ENCODE measurements around the gene IQCE.

Gene IQCE

GRCh38 chr7:2569421-2569820 is 10.6 kb downstream of the IQCE start:
- ATAC-seq, result no peak
- no peak for TF ChIP-seq ZNF8 (CRISPR knock-in tag; IDR thresholded peaks at IDR 0.05)
- TF ChIP-seq RARB (CRISPR knock-in tag; IDR thresholded peaks at IDR 0.05), result no peak
- no peak for TF ChIP-seq ZNF565 (CRISPR knock-in tag; conservative IDR thresholded peaks at IDR 0.05; ENCODE audit: low read depth)
- no peak for TF ChIP-seq OSR1 (CRISPR knock-in tag; IDR thresholded peaks at IDR 0.05)
- TF ChIP-seq TOX (CRISPR knock-in tag; IDR thresholded peaks at IDR 0.05; ENCODE audit: borderline replicate concordance), result no peak
- no peak for TF ChIP-seq PATZ1 (CRISPR knock-in tag; IDR thresholded peaks at IDR 0.05; ENCODE audit: borderline replicate concordance)
- no peak for TF ChIP-seq ZNF70 (CRISPR knock-in tag; IDR thresholded peaks at IDR 0.05)
- no peak for TF ChIP-seq CSDC2 (CRISPR knock-in tag; IDR thresholded peaks at IDR 0.05)
- TF ChIP-seq GLIS3 (CRISPR knock-in tag; IDR thresholded peaks at IDR 0.05), result no peak
- TF ChIP-seq BACH2 (CRISPR knock-in tag; IDR thresholded peaks at IDR 0.05; ENCODE audit: borderline replicate concordance), result no peak
- no peak for TF ChIP-seq CREB5 (CRISPR knock-in tag; IDR thresholded peaks at IDR 0.05; ENCODE audit: low read depth)
- TF ChIP-seq ESRRG (CRISPR knock-in tag; IDR thresholded peaks at IDR 0.05), result no peak

- TF ChIP-seq RARB (CRISPR knock-in tag; IDR thresholded peaks at IDR 0.05) (no peak), TCF4 (CRISPR knock-in tag; IDR thresholded peaks at IDR 0.05; ENCODE audit: borderline replicate concordance) (no peak), TOX (CRISPR knock-in tag; IDR thresholded peaks at IDR 0.05; ENCODE audit: borderline replicate concordance) (no peak), BACH2 (CRISPR knock-in tag; IDR thresholded peaks at IDR 0.05; ENCODE audit: borderline replicate concordance) (no peak), PPARA (CRISPR knock-in tag; IDR thresholded peaks at IDR 0.05; ENCODE audit: borderline replicate concordance) (no peak), ZFP3 (CRISPR knock-in tag; IDR thresholded peaks at IDR 0.05) (no peak), POU6F1 (CRISPR knock-in tag; IDR thresholded peaks at IDR 0.05; ENCODE audit: borderline replicate concordance, low read depth) (no peak), SNAI2 (CRISPR knock-in tag; IDR thresholded peaks at IDR 0.05) (no peak), ISL1 (CRISPR knock-in tag; IDR thresholded peaks at IDR 0.05) (no peak), ESRRG (CRISPR knock-in tag; IDR thresholded peaks at IDR 0.05) (no peak)
- no peak for ATAC-seq
Measured at GRCh38 chr7:2570021-2570420, 11.2 kb downstream of the IQCE start.

- TF ChIP-seq TCF4 (CRISPR knock-in tag; IDR thresholded peaks at IDR 0.05; ENCODE audit: borderline replicate concordance), result no peak
Measured at GRCh38 chr7:2571409-2571808, 12.6 kb downstream of the IQCE start.

GRCh38 chr7:2572101-2572842 is 13.5 kb downstream of the IQCE start:
- peak; percentile 51; the same call in 2 of the 3 replicates for ATAC-seq
- TF ChIP-seq TCF4 (CRISPR knock-in tag; IDR thresholded peaks at IDR 0.05; ENCODE audit: borderline replicate concordance) (no peak), ZFP3 (CRISPR knock-in tag; IDR thresholded peaks at IDR 0.05) (peak; percentile 32; the same call in 1 of the 2 replicates)

More at GRCh38 chr7:2571409-2571808, 12.6 kb downstream of the IQCE start:
- ATAC-seq, result no peak

- TF ChIP-seq GLIS3 (CRISPR knock-in tag; IDR thresholded peaks at IDR 0.05) (no peak), POU6F1 (CRISPR knock-in tag; IDR thresholded peaks at IDR 0.05; ENCODE audit: borderline replicate concordance, low read depth) (no peak), TOX (CRISPR knock-in tag; IDR thresholded peaks at IDR 0.05; ENCODE audit: borderline replicate concordance) (no peak), PATZ1 (CRISPR knock-in tag; IDR thresholded peaks at IDR 0.05; ENCODE audit: borderline replicate concordance) (no peak), ZC3H10 (CRISPR knock-in tag; IDR thresholded peaks at IDR 0.05) (no peak), ARNTL (CRISPR knock-in tag; IDR thresholded peaks at IDR 0.05; ENCODE audit: borderline replicate concordance, low read depth) (no peak), ZFP3 (CRISPR knock-in tag; IDR thresholded peaks at IDR 0.05) (no peak), ISL1 (CRISPR knock-in tag; IDR thresholded peaks at IDR 0.05) (no peak), TSHZ2 (CRISPR knock-in tag; IDR thresholded peaks at IDR 0.05) (no peak), ZNF8 (CRISPR knock-in tag; IDR thresholded peaks at IDR 0.05) (no peak), SNAI2 (CRISPR knock-in tag; IDR thresholded peaks at IDR 0.05) (no peak), ZFP30 (CRISPR knock-in tag; IDR thresholded peaks at IDR 0.05) (no peak), CSDC2 (CRISPR knock-in tag; IDR thresholded peaks at IDR 0.05) (no peak)
- ATAC-seq, result no peak
Measured at GRCh38 chr7:2573761-2574160, 15.0 kb downstream of the IQCE start.
